T-helper 2 cell treated with Interferon-gamma antibody and Interleukin-4, amounts not matched to agents 100 ng/mL and 5 ng/mL, for 36 hours (primary cell): ENCODE data around the gene ZNF581. TPM values are rescaled to one million over a fixed set of nuclear protein-coding genes. Genes with fewer than 3 reads are reported as not detected.

Experiments
- intact Hi-C: fragments of 100-400 bp; cut with micrococcal nuclease; formaldehyde crosslinking; loops from one replicate; pipeline ENCODE4 v1.15.1; 2023
- total RNA-seq: library from RNA; stranded (reverse); gene quantifications from 2 replicates; pipeline ENCODE4 v1.2.3, GENCODE V29; 2022

ZNF581 gene
- total RNA-seq, 1 donor from 2014 or later: 21.0 TPM

DNA sequence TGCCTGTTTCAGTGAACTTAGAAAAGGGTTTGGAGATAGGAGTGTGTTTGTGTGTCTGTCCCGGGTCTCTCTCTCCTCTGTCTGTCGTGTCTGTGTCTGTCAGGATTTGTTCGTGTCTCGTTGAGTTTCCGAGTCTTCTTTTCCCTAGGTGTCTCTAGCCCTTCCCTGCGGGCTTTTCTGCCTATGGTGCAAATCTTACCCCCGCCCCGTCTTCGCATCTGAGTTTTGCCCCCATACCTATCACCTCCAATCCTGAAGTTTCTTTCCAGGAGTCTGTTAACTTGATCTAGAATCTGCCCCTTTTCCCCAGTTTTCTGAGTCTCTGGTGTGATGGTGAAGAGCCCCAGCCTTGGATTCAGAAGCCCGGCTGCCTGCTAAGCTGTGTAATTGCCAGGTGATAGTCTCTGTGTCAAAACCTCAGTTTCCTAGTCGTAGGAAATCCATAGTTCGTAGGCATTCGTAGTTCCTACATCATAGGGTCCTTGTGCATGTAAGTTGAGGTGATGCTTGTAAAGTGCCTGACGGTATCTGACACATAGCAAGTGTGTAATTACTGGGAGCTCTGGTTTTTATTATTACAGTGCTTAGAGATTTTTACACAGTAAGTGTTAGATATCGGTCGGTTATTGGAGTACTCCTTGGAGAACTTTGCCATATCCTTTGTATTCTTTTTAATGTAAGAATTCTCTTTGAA lies 32.4 kb downstream of the ZNF581 start:
- intact Hi-C loops: loop anchor here (1.0 to 2.0 kb wide), 3 partner anchors 21 to 465 kb away; partner anchors contain the start of genes U2AF2 and ZNF444

- intact Hi-C loops: no loop called here
These were observed 32.9 kb downstream of the ZNF581 start for GRCh38 chr19:55676383-55676782.

GRCh38 chr19:55676889-55677505 lies 33.5 kb downstream of the ZNF581 start:
- intact Hi-C loops: no loop called here

GRCh38 chr19:55677572-55678028 lies 34.2 kb downstream of the ZNF581 start:
- intact Hi-C loops: no loop called here

- intact Hi-C loops: no loop called here
These were observed 34.7 kb downstream of the ZNF581 start for GRCh38 chr19:55678121-55678671.

DNA sequence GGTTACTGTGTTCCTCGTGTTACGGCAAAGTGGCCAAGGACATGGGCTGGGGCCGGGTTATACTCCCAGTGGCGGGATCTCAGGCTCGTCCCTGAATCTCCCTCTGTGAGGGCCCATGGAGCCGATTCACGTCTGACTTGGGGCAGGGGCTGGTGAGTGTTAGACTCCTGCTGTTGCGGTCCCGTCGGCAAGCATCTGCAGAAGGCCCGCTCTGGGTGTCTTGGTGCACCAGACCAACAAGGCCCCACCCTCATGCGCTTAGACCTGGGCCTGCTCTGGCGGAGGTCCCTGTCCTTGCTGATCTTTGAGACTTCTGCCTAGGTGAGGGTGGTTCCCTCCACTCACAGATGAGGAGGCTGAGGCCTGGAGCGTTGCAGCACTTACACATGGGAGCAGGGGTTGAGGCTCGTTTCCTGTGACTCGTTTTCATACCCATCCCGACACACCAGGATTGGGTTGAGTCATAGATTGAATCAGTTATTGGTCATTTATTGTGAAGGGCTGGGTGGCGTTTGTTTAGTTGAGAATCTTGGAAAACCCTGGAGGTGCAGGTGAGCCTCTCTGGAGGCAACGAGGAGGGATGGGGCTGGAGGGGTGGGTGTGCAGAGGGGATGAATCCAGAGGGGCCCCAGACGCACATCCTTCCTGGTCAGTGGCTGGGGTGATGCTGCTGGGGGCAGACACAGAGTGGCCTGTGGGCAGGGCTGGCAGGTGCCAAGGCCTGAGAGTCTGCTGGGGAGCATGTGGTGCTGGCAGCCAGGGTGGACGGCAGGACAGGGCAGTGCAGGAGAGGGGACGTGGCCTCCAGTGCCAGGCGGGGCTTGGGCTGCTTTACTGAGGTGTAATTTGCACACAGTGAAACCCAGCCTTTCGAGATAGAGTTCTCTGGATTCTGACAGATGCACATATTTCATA lies 36.2 kb downstream of the ZNF581 start:
- intact Hi-C loops: no loop called here

DNA sequence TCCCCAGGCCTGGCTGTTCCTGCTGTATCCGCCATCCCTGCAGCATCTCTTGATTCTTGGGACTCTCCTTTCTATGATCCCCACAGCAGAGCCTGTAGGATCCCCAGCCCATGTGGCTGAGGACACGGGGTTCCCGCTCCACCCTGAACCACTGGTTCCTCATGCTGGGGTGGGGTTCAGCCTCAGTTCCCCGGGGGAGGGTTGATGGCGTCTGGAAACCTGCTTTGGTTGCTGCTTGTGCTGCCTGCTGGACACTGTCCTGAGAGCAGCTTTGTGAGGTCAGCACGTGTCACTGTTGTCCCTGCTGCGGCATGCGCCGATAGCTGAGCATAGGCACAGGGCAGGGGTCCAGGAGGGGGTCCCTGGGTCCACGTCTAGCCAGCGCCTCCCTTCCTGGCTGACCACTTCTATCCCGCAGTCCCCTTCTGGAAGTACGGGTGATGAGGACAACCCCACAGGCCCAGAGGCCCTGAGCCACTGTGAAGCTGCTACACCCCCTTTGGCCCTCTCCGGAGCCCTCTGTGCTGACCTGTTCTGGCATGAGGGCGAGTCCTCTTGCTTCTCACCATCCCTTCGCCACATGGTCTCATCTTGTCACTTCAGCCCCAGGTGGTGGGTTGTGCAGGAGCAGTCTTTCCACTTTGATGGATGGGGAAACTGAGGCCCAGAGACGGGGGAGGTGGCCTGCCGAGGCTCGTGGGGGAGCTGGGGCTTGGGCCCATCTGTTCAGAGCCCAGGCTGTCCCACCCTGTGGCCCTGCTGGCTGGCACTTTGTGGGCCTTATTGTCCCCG lies 37.1 kb downstream of the ZNF581 start:
- intact Hi-C loops: no loop called here

DNA sequence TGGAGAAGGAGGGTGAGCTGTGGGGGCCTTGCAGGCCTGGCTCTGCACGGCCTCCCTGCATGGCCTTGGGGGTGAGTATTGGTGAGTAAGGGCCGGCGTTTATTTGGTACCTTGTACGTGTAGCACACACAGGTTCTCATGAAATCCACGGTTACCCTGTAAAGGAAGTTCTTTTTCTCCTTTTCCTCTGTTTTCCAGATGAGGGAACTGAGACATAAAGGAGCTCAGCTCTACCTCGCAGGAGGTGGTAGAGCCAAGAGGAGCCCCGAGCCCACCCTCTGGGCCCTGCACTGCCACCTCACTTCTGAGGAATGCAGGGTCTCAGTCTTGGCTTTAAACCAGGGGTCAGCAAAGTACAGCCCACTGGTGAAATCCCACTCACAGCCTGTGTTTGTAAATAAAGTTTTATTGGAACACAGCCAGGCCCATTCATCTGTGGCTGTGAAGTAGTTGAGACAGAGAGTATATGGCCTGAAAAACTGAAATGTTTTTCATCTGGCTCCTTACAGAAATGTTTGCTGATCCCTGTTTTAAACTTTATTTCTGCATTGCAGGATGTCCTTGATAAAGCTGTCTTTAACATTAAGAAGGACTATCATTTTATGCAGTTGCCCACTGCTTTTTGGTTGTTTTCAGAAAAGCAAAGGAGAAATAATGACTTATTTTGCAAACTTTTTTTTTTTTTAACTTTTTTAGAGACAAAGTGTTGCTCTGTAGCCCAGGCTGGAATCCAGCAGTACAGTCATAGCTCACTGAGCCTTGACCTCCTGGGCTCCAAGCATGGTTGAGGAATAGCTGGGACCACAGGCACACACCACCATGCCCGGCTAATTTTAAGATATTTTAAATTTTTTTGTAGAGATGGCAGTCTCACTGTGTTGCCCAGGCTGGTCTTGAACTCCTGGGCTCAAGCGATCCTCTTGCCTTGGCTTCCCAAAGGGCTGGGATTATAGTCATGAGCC lies 38.0 kb downstream of the ZNF581 start:
- intact Hi-C loops: no loop called here

GRCh38 chr19:55683449-55684261 lies 40.2 kb downstream of the ZNF581 start:
- intact Hi-C loops: no loop called here

DNA sequence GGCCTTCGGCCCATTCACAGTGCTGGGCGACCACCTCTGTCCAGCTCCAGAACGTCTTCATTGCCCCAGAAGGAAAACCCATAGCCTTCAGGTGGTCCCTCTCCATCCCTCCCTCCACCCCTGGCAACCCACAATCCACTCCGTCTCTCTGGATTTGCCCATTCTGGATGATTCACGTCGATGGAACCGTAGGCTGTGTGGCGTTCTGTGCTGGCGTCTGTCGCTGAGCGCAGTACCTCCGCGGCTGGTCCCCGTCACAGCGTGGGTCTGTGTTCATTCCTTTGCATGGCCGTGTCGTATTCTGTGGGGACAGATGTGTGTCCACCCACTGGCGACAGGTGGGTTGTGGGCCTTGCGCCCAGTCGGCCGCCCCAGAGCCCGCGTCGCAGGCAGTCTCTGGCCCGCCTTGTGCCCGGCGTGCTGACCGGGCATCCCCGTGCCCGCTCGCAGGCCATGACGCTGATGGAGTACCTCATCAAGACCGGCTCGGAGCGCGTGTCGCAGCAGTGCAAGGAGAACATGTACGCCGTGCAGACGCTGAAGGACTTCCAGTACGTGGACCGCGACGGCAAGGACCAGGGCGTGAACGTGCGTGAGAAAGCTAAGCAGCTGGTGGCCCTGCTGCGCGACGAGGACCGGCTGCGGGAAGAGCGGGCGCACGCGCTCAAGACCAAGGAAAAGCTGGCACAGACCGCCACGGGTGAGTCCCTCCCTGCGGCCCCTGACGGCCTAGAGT lies 41.7 kb downstream of the ZNF581 start:
- intact Hi-C loops: no loop called here

DNA sequence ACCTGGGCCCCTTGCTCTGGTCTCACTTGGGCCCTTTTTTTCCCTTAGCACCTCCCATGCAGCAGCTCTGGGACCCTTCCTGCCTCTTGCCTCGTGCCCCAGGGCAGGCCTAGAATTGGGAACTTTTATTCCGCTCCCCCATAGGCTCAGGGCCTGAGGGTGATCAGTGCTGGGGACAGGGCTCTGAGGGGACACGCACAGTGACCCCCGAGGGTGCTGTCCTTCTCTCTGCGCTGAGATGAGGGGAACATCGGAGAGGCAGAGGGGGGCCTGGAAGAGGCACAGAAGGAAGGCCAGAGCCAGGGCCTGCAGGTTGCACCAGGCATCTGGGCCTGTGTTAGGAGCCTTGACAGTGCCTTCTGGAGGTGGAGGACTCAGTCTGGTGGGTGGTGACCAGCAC lies 42.3 kb downstream of the ZNF581 start:
- intact Hi-C loops: no loop called here

DNA sequence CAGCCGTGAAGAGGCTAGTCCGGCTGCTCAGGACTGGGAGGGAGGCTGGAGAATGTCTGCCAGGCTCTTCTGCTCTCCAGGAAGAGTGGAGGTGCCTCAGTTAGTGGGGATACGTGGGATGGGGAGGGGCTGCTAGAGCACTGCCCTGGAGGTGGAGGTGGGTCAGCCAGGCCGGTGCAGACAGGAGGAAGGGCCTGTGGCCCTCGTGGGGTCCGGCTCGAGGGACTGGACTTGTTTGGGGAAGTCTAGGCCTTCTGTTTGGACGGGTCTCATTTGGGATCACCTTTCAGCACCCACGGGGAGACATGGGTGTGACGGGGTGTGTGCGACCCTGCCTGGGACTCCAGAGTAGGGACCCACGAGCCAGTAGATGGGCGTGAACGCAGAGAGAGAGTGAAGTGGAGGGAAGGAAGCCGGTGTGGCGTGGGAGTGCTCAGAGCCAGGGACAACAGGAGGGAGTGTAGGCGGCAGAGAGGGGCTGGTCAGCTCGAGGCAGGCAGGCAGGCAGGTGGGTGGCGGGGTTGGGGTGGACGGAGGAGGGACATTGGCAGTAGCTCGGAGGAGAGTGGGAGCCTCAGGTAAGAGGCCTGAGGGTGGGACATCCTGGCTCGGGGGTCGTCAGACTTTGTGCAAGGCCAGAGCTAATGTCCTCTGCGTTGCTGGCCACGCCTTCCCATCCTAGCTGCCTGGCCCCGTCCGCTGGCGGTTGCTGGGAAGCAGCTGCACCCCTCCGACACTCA lies 43.0 kb downstream of the ZNF581 start:
- intact Hi-C loops: no loop called here

DNA sequence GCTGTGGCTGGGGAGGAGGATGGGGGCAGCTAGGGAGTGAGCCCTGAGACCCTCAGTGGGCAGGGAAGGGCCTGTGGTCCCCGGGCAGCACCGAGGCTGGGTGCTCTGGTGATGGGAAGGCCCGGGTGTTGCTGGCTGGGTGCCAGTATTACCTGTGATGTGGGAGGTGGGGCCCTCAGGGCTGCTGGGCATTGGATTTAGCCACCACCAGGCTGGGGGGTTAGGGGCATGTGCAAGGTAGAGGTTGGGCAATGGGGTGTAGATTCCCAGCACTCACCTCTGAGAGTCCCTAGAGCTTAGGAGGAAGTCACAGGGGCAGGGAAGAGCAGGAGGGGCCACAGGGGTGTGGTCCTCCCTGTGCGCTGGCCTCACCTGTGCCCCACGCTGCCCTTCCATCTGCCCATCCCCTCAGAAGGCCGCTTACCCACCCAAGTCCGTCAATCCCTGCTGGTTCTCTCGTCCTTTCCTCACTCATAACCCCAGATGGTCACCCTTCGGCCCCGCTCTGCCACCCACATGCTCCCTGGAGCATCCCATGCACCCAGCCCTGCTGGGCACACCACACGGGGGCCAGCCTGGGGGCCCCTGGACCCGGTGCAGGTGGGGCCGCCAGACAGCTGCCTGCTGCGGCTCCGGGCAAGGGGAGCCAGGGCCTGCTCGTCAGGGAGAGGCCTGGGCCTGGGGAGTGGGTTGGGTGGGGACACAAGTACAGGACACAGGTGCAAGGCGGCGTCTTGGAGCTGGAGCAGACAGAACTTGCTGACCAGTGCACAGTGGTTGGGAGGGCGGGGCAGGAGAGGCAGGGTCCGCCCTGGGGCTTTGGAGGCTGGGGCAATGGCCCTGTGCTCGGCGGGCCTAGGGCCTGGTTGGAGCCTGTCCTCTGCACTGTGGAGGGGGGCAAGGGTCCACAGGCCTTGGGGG lies 44.1 kb downstream of the ZNF581 start:
- intact Hi-C loops: no loop called here

DNA sequence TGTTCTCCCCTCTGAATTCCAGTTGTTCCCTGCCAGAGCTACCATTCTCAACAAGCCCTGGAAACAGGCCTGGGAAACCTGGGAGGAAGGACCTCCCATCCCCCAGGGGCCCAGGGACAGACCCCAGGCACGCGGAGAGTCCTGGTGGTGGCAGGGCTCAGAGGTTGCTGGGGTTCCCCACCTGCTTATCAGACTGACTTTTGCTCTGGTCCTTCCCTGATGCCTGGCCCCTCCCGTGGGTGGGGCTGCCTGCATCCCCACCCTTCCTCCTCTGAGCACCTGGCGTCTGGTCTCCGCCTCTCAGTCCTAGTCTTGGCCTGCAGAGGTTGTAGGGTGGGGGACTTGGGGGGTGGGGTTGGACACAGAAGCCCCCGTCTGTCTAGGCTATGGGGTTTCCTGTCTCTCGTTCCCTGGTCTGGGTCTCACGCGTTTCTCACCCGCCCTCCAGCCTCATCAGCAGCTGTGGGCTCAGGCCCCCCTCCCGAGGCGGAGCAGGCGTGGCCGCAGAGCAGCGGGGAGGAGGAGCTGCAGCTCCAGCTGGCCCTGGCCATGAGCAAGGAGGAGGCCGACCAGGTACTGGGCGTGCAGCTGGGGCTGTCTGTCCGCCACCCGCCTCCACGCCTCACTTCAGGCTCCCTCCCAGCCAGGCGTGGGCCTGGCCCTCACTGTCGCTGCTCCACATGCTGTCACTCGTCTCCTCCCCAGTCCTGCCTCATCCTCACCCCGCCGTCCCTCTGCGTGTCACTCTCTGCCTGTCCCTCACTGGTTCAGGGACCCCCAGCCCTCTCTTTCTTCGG lies 45.2 kb downstream of the ZNF581 start:
- intact Hi-C loops: no loop called here

DNA sequence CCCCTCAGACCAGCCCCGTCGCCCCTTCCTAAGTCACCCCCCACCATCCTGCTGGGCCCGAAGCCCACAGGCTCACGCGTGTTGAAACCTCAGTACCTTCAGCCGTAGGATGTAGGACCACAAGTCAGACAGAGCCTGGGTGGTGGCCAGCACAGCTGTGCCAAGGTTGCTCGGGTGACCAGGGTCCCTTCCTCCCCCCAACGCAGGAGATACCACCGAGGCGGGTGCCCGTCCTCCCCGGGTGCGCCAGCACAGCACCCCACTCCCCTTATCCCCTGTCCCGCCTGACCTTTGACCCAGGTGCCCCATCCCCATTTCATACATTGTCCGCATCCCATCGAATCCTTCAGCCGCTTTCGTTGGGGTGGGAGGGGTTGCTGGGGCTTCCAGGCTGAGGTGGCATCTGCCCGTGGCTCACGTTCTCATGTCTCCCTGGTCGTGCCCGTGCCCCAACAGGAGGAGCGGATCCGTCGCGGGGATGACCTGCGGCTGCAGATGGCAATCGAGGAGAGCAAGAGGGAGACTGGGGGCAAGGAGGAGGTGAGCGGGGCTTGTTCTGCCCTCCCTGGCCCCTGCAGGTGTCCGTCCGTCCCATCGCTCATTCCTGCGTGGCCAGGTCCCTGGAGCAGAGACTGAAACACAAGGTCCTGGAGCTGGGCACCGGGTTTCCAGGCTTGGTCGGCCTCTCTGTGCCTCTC lies 46.1 kb downstream of the ZNF581 start:
- intact Hi-C loops: no loop called here
